Endothelial cell of umbilical vein (primary cell): Measurements from ENCODE around the gene RAD18. TPM values are rescaled to one million over a fixed set of nuclear protein-coding genes. Genes with fewer than 3 reads are reported as not detected.

Experiments
- BruUV-seq: library from RNA; stranded (reverse); fragments of 400-500 nt; replicated peaks from 2 replicates; lab custom pipeline; 2021; lab: Mats Ljungman, UMichigan
- CTCF ChIA-PET: fragments of 300-600, 350-600 bp; sonication (Branson Sonifier 250); formaldehyde crosslinking; loops from one replicate; lab custom pipeline; 2021; ENCODE audit warnings: antibody characterized with exemption, inconsistent platforms; lab: Charles Lee
- POLR2A ChIA-PET: fragments of 300-600, 350-600 bp; sonication (Branson Sonifier 250); formaldehyde crosslinking; loops from one replicate; lab custom pipeline; 2021; ENCODE audit warnings: antibody characterized with exemption, inconsistent platforms; lab: Charles Lee
- DNase-seq: peaks from one replicate; pipeline ENCODE4 v3.0.0-alpha.2; 2011; ENCODE audit warnings: low read depth, low spot score
- FAIRE-seq: peaks from 2 replicates; lab custom pipeline; 2011; peaks lifted over from hg19 to GRCh38; lab: Jason Lieb, UNC
- H2AFZ ChIP-seq: 2 replicates; pipeline ENCODE4 v1.6.0; 2012; ENCODE audit warnings: low read depth, low read length, control low read depth, inconsistent platforms
- H3K27ac ChIP-seq: 2 replicates; pipeline ENCODE4 v1.5.1; 2011; ENCODE audit warnings: low read depth, mild to moderate bottlenecking, control low read depth, low read length, moderate library complexity; ENCODE audit not compliant: insufficient read depth
- H3K27me3 ChIP-seq, 2 experiments: 2 replicates each; pipeline versions ENCODE4 v1.6.0 to v1.6.1; 2011; ENCODE audit warnings: low read length in 2 of 2, mixed read lengths in 1 of 2; ENCODE audit not compliant: control insufficient read depth in 2 of 2, insufficient read depth in 2 of 2
- H3K36me3 ChIP-seq, 2 experiments: 2 replicates in 1 of 2; 3 replicates in 1 of 2; pipeline ENCODE4 v1.5.1; 2011; ENCODE audit warnings: low read length in 2 of 2, mild to moderate bottlenecking in 1 of 2, moderate library complexity in 1 of 2; ENCODE audit not compliant: control insufficient read depth in 2 of 2, insufficient read depth in 2 of 2; ENCODE audit errors: extremely low read depth in 1 of 2
- H3K4me1 ChIP-seq: 3 replicates; pipeline ENCODE4 v1.5.1; 2011; ENCODE audit warnings: mild to moderate bottlenecking, low read length; ENCODE audit not compliant: control insufficient read depth, insufficient read depth; ENCODE audit errors: extremely low read depth
- H3K4me2 ChIP-seq: 2 replicates; pipeline ENCODE4 v1.6.1; 2011; ENCODE audit warnings: low read length, control low read depth, mixed read lengths; ENCODE audit not compliant: insufficient read depth
- H3K4me3 ChIP-seq, 3 experiments: fragments of 200-600 bp in 1 of 3; sonication (generic), shearing (Covaris generic) in 1 of 3; replicated peaks in 1 of 3; 2 replicates each; pipeline ENCODE4 v1.5.1; 2011 to 2016; ENCODE audit warnings: control low read depth in 3 of 3, low read length in 3 of 3, mild to moderate bottlenecking in 2 of 3, inconsistent platforms in 1 of 3, low read depth in 1 of 3, moderate library complexity in 1 of 3; ENCODE audit not compliant: insufficient read depth in 1 of 3
- H3K79me2 ChIP-seq: 2 replicates; pipeline ENCODE4 v1.6.0; 2012; ENCODE audit warnings: low read length, inconsistent platforms; ENCODE audit not compliant: control insufficient read depth, insufficient read depth
- H3K9ac ChIP-seq: replicated peaks from 2 replicates; pipeline ENCODE3; 2011; ENCODE audit warnings: low read length, control low read depth; ENCODE audit not compliant: insufficient read depth; ENCODE audit errors: extremely low read depth
- H3K9me1 ChIP-seq: replicated peaks from 3 replicates; pipeline ENCODE4 v1.6.0; 2011; ENCODE audit warnings: mild to moderate bottlenecking, low read length; ENCODE audit not compliant: control insufficient read depth, insufficient read depth; ENCODE audit errors: extremely low read depth
- H3K9me3 ChIP-seq: replicated peaks from 2 replicates; pipeline ENCODE4 v1.5.1; 2012; ENCODE audit warnings: low read length, inconsistent platforms; ENCODE audit not compliant: control insufficient read depth, insufficient read depth
- H4K20me1 ChIP-seq: replicated peaks from 2 replicates; pipeline ENCODE3; 2011; ENCODE audit warnings: mild to moderate bottlenecking, low read length; ENCODE audit not compliant: control insufficient read depth, insufficient read depth; ENCODE audit errors: extremely low read depth
- EZH2 ChIP-seq: IDR thresholded peaks from 2 replicates; pipeline ENCODE4 v1.6.1; 2012; ENCODE audit warnings: borderline replicate concordance, low read depth, mild to moderate bottlenecking, moderate library complexity, low read length, inconsistent platforms; ENCODE audit not compliant: severe bottlenecking
- FOS ChIP-seq: IDR thresholded peaks from 2 replicates; pipeline ENCODE4 v1.6.1; 2011; ENCODE audit warnings: mild to moderate bottlenecking, low read length, moderate library complexity, borderline replicate concordance; ENCODE audit not compliant: insufficient read depth
- GATA2 ChIP-seq: IDR thresholded peaks from 2 replicates; pipeline ENCODE4 v1.7.0; 2011; ENCODE audit warnings: low read depth, mild to moderate bottlenecking, moderate library complexity, mixed read lengths, low read length; ENCODE audit not compliant: insufficient read length, insufficient read depth
- JUN ChIP-seq: IDR thresholded peaks from 2 replicates; pipeline ENCODE4 v1.6.1; 2011; ENCODE audit warnings: borderline replicate concordance, low read depth; ENCODE audit not compliant: insufficient read length, insufficient read depth
- MYC ChIP-seq: IDR thresholded peaks from one replicate; pipeline ENCODE4 v1.6.1; 2011; ENCODE audit warnings: mild to moderate bottlenecking, low read depth, low read length
- POLR2A ChIP-seq: IDR thresholded peaks from 2 replicates; pipeline ENCODE4 v1.6.1; 2012; ENCODE audit warnings: low read depth, mild to moderate bottlenecking, control low read depth, low read length
- POLR2AphosphoS5 ChIP-seq: IDR thresholded peaks from 2 replicates; pipeline ENCODE4 v1.6.1; 2012; ENCODE audit warnings: low read depth, mild to moderate bottlenecking, control low read depth, low read length, moderate library complexity; ENCODE audit not compliant: insufficient read depth
- dilution Hi-C: fragments of 300-500 bp; cut with MboI; formaldehyde crosslinking; loops from one replicate; pipeline ENCODE4 v1.15.0; 2019; ENCODE audit warnings: low sequenced_read_pairs; ENCODE audit not compliant: extremely low pct_ligation_motif_present
- intact Hi-C: fragments of 100-400 bp; cut with micrococcal nuclease; formaldehyde crosslinking; loops from one replicate; pipeline ENCODE4 v1.10.0; 2022
- polyA plus RNA-seq, 4 experiments: library from polyadenylated mRNA; depleted of rRNA in 3 of 4; stranded (reverse) in 3 of 4; unstranded in 1 of 4; fragments of >200 nt; gene quantifications; 2 replicates each; pipeline versions ENCODE4 v1.2.1 to v1.2.3, GENCODE V29; 2011 to 2012; ENCODE audit warnings: missing spikeins in 1 of 4
- total RNA-seq: library from RNA; stranded (reverse); gene quantifications from 2 replicates; pipeline ENCODE4 v1.2.3, GENCODE V29; 2021
- TF ChIP-seq, protein P1 (sequence below): IDR thresholded peaks from 2 replicates; pipeline ENCODE4 v1.6.1; 2011; ENCODE audit not compliant: insufficient read depth, insufficient read length
- TF ChIP-seq, protein P2 (sequence below), 2 donors: IDR thresholded peaks; 1 replicate in 1 of 2; 2 replicates in 1 of 2; pipeline ENCODE4 v1.5.1; 2011; ENCODE audit warnings: low read length in 2 of 2, mild to moderate bottlenecking in 2 of 2, moderate library complexity in 2 of 2, control low read depth in 1 of 2, inconsistent platforms in 1 of 2, low read depth in 1 of 2; ENCODE audit not compliant: insufficient read depth in 1 of 2; ENCODE audit errors: extremely low read depth in 1 of 2

RAD18 gene
- total and polyA plus RNA-seq, 2 donors (not counting 3 experiments of a cell fraction or from before 2014, with no cell fraction given): 7.9 to 23.8 TPM

GRCh38 chr3:8966150-8966819 lies 3.0 kb upstream of the RAD18 start:
- intact Hi-C loops: loop anchor here (5.0 to 10.0 kb wide), 2 partner anchors 301 to 1996 kb away; no protein-coding TSS in a partner anchor
- H3K27ac ChIP-seq: no peak overlapping the region
- H2AFZ ChIP-seq: no peak overlapping the region
- no peak for TF ChIP-seq GATA2
- TF ChIP-seq EZH2: no peak
- no peak for TF ChIP-seq MYC
- TF ChIP-seq FOS: no peak
- TF ChIP-seq, protein P1, sequence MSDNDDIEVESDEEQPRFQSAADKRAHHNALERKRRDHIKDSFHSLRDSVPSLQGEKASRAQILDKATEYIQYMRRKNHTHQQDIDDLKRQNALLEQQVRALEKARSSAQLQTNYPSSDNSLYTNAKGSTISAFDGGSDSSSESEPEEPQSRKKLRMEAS: no peak
- TF ChIP-seq, protein P2, sequence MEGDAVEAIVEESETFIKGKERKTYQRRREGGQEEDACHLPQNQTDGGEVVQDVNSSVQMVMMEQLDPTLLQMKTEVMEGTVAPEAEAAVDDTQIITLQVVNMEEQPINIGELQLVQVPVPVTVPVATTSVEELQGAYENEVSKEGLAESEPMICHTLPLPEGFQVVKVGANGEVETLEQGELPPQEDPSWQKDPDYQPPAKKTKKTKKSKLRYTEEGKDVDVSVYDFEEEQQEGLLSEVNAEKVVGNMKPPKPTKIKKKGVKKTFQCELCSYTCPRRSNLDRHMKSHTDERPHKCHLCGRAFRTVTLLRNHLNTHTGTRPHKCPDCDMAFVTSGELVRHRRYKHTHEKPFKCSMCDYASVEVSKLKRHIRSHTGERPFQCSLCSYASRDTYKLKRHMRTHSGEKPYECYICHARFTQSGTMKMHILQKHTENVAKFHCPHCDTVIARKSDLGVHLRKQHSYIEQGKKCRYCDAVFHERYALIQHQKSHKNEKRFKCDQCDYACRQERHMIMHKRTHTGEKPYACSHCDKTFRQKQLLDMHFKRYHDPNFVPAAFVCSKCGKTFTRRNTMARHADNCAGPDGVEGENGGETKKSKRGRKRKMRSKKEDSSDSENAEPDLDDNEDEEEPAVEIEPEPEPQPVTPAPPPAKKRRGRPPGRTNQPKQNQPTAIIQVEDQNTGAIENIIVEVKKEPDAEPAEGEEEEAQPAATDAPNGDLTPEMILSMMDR (IDR thresholded peaks at IDR 0.05; ENCODE audit: extremely low read depth in 1 of 2, insufficient read depth in 1 of 2, low read depth in 1 of 2, low read length in 2 of 2): no peak
- no peak for TF ChIP-seq JUN
- no peak for TF ChIP-seq POLR2AphosphoS5
- TF ChIP-seq POLR2A: no peak
- H3K4me2 ChIP-seq: no peak overlapping the region
- no peaks in the 10 kb centered on the region for H3K9me1 ChIP-seq
- H3K4me3 ChIP-seq: no peak overlapping the region
- FAIRE-seq: no peak
- ChIA-PET POLR2A (no interaction called here), CTCF (interaction anchor here (1.9 to 2.2 kb wide), 3 partner anchors 21 to 336 kb away, joined by 5 to 21 read pairs (median 10); partner anchors contain the start of gene OXTR)
- H4K20me1 ChIP-seq: no peaks in the 10 kb centered on the region
- H3K79me2 ChIP-seq: peaks cover 19% of the 10 kb centered on the region
- H3K9ac ChIP-seq: no peak overlapping the region
- H3K36me3 ChIP-seq: no peaks in the 10 kb centered on the region
- H3K9me3 ChIP-seq: no peaks in the 10 kb centered on the region
- peaks cover 2 to 6% of the 10 kb centered on the region in 2 experiments for H3K27me3 ChIP-seq
- H3K4me1 ChIP-seq: peaks cover 29% of the 10 kb centered on the region
- BruUV-seq: no TSS peak
- DNase-seq: no peak
- dilution Hi-C loops: no loop called here
